DLD1 (cell line): Measurements from ENCODE around the gene GRN.

Experiments
- in situ Hi-C: cut with HindIII; loops from 2 replicates; pipeline ENCODE4 v1.10.0; 2017; ENCODE audit warnings: low sequenced_read_pairs

GRN gene

GRCh38 chr17:44400226-44400847 lies 55.2 kb downstream of the GRN start:
- in situ Hi-C loops, result no loop called here
